HG02970 (cell line): ENCODE results near the gene ATXN1L.
"Not testable (repeated sequence)": the region's sequence is repeated elsewhere in the genome, so short reads cannot be mapped to it uniquely, and the experiment has no call there.

Experiments used
- ATAC-seq: cut with Tn5 transposase; IDR thresholded peaks from one replicate; pipeline ENCODE4 v1.9.1; 2021; ENCODE audit warnings: mild to moderate bottlenecking, moderate library complexity, moderate number of reproducible peaks; ENCODE audit not compliant: unreplicated experiment, low FRiP score

Gene ATXN1L

DNA sequence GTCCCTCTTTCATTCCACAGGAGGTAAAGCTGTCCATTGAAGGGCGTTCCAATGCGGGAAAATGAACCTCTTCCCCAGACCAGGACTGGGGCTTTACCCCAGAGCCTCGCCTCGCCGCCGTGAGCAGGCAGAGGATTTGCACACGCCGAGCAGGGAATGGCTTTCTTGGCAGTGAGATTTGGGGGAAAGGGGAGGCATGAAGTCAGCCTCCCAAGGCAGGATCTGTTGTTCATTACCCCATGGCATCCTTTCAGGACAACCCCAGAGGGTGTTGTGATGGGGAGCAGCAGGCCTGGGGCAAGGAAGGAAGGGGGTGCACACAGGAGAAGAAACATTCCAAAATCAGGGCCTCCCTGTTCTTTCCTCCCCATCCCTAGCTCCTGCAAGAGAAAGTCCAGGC, 6.0 kb downstream of the ATXN1L start:
- ATAC-seq, result no peak

DNA sequence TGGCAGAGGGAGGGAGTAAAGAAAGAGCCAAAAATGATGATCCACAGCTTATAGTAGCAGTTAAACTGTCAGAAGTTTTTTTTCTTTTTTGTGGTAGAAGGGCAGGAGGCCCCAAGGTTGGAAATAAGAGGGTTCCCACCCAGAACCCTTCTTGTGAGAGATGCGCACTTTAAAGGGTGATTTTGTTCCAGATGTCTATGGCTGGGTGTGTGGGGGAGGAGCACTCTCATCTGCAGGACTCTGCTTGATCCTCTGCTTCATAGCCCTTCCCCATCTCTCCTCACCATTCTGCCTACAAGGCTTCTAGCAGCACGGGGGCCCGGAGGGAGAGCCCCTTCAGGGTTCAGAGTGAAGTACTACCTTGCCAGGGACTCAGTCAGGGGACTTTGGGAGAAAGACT, 6.4 kb downstream of the ATXN1L start:
- ATAC-seq, result no peak

DNA sequence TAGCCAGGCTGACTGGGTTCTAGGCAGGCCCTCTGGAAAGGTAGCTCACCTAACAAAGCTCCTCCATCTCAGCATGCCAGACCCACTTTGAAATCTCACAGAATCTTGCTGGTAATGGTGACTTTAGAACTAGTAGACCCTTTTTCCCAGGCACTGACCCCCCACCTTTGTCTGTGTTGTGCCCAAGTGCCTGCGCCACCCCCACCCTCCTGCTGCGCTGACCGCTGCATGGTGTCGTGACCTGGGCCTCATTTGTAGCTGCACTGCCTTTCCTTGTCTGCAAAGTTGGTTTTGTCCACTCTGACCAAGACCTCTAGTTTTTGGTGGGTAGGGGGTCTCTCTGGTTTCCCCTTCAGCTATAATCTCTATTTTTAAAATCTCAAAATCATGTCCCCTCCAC, 6.8 kb downstream of the ATXN1L start:
- ATAC-seq, result no peak

DNA sequence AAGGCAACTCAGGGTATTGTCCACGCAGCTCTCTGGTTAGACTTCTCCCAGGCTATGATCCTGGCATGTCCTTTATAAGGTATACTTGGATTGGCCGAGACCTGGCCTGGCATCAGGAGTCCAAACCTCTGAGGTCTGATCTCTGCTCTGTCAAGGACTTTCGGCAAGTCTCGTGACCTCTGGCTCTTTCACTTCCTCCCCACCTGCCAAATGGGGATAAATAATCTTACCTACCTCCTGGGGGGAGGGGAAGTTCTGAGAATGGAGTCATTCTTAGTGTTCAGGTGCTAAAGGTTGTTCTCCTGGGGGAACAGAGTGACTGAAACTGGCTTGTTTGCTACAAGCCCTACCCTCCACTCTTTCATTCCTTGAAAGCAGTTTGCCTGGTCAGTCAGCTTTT, 7.6 kb downstream of the ATXN1L start:
- no peak for ATAC-seq

DNA sequence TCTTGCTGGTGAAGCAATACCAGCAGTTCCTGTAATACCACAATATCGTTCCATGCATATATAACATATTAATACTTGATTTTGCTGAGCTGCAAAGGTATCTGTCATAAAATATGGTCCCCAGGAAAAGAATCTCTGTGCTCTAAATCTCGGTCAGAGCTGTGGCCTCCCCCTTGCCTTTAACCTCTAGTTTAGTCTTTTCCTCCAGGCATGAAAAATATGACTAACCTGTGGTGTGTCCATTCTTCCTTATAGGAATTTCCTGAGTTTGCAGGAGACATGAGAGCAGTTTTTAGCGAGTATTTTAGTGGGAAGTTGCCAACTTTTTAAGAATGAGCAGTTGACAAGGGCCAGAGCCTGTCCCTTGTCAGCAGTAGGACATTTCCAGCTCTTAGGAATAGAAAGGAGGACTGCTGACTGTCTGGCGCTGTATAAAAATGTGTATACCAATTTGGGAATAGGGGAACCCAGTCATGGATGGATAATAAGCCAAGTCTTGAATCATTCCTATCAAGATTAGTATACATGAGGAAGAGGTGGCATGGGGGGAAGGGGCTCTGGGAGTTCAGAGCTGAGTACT, 8.7 kb downstream of the ATXN1L start:
- ATAC-seq, result no peak

DNA sequence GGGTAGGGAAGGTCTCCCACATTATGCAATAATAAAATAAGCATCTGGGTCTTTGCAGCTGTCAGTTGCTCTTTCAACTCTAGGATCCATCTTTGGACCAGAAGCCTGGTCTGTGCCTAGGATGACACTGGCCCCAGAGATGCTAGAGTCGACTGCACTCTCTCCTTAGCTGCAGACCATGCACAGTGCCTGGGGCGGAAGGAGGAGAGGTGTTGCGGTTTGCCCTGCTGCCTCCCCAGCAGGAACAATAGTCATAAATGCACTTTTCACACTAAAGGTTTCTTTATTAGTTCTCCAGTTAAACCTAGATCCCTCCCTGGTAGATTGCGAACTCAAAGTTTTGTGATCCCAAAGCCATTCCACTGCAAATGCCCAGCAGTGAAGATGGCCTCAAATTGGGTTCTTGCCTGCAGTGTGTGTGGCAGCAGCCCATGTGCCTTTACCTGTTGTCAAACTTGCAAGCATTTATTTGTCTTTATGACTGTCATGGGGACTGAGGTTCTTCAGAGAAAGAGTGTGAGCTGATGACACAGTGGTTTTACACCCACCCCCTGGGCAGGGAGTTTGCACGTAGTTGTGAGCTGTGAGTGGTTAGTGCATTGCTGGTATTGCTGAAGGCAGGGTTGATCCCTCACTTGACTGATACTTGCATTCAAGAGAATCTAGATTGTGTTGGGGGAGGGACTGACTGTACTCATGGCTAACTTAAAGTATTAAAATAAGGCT, 10.3 kb downstream of the ATXN1L start:
- ATAC-seq, result no peak

DNA sequence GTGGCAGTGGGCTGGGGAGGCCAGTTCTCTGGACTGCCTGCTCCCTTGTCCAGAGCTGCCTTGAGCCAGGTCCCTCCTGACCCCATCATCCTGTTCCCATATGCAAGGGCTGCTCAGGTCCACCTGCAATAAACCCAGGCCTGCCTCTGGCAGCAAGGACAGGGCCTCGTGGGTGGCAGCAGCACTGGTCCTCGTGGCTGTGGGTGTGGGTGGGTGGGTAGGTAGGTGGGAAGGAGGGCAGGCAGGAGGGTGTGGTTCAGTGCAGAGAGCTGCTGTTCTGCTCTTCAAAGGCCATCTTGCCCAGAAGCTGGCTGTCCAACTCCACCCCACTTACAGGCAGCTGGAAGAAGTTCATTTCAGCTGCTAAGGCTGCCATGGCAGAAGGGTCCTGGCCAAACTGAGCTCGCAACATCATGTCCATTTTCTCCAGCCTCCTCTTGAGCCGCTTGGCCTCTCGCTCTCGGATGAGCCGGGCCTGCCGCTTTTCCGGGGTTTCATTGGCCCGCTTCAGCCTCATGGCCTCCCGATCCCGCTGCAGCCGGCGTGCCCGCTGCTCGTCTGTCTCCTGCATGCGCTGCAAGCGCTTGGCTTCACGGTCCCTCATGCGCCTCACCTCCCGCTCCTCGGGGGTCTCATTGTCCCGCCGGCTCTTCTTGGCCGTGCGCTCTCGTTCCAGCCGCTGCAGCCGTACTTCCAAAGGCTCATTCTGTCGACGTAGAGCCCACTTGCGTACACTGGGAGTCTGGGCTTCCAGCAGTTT, 14.2 kb downstream of the ATXN1L start:
- ATAC-seq, result no peak

DNA sequence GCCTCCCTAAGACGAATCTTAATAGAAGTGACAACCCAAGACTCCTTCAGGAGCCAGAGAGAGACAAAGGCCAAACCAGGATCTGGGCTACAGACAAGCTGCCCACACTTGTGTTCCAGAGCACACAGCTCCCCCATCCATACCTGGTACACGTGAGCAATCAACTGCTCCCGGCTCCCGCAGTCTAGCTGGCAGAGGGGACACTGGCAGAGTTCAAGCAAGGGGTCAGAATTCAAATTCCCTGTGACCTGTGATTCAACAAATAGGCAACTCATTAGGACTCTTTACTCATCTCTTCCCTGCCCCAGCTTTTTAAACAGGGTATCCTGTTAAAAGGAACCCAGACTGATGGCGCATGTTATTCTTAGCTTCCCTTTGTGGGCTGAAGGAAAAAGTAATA, 18.2 kb downstream of the ATXN1L start:
- ATAC-seq, result no peak

DNA sequence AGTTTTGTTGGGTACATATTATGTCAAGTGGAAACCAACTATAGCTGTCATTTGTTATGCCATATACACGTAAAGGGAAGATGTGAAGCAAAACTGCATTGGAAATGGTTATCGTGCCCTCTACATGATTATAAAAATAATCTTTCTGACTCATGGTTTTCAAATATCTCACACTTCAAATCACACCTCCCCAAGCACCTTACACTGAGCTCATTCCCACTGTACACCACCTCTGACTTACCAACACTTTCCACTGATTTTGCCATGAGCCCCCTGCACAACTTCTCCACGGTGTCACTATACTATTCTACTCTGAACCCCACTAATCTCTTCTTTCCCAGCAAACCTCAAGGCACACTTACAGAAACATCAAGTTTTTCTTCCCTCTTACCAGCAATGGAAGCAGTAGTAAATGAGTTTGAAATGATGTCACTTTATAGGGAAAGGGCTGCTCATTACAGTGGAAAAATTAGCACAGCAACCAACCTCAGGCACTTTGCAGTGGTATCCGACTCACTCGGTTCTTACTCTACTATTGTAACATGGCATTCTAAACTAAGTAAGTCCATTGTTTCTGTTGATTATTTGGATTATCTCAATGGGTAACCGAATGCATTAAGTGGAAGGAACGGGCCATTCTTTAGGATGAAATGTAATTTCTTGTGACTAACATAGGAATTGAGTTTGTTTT, 19.5 kb downstream of the ATXN1L start:
- ATAC-seq, result no peak

DNA sequence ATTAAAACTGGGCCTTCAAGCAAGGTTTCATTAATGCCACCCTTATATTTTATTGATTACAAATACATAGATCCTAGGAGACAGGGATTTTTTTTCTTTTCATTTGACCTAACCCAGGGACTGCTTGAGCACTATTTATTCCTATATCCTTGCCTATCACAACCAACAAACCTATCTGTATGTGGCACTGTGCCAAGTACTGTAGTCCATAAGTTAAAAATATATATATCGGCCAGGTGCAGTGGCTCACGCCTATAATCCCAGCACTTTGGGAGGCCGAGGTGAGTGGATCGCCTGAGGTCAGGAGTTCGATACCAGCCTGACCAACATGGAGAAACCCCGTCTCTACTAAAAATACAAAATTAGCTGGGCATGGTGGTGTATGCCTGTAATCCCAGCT, 21.4 kb downstream of the ATXN1L start:
- not testable (repeated sequence) for ATAC-seq

DNA sequence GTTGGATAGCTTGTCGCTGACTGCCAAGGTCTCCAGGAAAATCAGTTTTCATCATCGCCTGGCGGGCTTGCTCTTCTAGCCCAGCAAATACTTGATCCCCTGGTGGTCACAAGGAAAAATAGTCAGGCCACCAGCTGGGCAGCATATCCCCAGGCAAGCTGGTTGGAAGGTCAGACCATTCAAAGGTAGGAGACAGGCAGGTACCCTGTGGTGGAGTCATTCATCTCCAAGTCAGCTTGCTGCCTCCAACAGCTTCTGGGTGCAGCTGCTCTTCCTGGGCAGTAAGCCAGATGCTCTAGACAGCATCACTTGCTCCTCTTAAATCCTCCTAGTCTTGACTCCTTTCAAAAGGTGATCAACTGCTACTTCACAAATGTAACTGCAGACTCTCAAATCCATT, 22.2 kb downstream of the ATXN1L start:
- no peak for ATAC-seq

DNA sequence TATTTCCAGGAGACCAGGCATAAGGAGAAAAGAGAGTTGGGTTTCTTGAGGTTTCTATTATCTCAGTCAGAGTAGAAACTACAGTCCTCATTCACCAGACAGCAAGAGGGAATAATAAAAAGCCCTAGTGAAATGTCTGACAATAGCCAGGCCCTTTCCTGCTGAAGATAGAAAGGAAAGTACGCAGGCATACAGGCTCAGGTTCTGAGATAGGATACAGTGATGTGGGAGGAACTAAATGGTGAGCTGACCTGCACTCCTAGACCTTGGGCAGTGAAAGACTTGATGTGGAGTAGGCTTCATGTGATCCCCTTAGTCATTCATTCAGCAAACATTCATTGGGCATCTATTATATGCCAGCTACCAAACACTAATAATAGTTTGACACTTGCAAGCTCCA, 23.3 kb downstream of the ATXN1L start:
- no peak for ATAC-seq

DNA sequence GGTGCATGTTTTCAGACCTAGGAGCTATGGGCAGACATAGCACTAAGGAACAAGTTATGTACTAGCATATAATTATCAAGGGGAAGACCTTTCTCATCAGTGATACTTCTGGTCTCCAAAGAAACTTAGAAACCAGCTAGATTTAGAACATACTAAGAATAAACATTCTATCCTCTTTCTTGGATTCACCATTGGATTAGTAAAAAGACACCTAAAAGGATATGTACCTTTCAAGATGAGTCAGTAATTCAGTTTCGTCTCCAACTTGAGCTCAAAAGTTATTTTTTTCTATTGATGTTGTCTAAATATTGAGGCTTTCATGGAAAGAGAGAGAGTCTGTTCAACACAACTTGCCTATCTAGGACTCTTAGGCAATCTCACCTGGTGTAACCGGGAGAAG, 25.0 kb downstream of the ATXN1L start:
- no peak for ATAC-seq

DNA sequence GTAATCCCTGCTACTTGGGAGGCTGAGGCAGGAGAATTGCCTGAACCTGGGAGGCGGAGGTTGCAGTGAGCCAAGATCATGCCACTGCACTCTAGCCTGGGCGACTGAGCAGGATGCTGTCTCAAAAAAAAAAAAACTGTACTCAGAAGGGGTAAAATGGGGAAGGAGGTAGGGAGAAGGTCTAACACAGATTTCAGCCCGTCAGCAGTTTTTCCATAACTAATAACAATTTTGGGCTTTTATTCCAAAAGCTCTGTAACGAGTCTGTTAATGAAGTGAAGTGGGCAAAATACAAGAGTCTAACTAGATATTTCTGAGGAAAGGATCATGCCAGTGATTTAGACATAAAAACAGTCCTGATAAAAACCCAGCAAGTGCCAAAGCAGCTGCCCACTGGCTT, 27.4 kb downstream of the ATXN1L start:
- ATAC-seq, result no peak

DNA sequence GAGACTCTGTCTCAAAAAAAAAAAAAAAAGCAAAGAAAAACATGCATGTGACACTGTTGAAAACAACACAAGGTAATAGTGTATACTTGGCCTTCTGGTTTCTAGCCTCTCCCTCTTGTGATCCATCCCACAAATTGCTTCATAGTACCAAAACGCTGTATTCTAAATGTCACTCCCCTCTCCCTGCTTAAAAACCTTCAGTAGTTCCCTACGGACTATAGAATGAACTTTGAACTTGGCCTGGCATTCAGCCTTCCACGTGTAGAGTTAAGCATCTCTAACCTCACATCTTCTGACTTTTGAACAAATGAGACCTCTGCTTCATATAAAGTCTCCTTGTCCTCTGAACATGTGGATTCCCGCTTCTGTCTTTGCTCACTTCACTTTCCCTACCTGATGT, 33.1 kb downstream of the ATXN1L start:
- ATAC-seq, result no peak

DNA sequence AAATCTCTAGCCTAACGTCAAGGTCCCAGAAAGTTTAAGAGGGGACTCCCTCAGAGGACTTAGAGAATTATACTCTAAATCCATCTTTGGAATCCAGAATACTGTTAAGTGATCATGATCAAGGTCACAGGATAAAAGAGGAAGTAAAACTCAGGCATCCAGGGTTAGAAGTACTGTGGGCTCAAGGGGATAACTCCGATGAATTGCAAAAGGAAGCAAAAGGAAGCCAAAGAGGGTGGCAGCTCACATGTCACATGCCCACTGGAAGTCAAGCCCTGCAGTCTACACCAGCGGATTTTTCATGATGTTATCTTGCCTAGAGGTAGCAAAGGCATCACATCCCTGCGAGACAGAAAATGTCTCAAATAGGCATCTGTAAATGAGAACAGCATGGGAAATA, 34.4 kb downstream of the ATXN1L start:
- no peak for ATAC-seq

DNA sequence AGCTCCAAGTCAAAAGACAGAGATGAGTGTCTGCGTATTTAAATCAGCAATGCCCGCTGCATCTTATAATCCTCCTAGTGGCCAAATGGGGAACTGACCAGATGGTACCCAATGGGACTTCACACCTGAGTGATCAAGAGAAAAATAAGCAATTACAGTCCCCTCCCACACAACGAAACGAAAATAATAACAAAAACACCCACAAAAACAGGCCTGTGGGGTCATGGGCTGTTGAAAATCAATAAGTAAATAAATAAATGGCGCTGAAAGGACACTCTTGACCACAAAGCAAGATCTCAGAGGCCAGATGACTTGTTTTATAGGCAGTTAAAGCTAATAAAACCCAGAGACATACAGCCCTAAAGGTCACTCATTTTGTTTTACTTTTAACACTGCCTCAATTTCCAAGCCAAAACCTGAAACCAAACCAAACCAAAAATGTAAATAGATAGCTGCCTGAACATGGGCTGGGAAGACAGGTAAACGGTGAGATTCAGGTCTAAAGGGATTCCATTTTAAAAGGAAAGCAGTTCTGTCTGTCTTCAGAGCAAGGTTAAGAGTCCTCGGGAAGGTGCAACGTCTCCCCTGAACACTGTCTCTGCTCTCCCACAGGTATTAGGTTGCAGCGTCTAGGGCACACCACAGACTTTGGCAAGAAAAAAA, 36.9 kb downstream of the ATXN1L start:
- ATAC-seq, result no peak

DNA sequence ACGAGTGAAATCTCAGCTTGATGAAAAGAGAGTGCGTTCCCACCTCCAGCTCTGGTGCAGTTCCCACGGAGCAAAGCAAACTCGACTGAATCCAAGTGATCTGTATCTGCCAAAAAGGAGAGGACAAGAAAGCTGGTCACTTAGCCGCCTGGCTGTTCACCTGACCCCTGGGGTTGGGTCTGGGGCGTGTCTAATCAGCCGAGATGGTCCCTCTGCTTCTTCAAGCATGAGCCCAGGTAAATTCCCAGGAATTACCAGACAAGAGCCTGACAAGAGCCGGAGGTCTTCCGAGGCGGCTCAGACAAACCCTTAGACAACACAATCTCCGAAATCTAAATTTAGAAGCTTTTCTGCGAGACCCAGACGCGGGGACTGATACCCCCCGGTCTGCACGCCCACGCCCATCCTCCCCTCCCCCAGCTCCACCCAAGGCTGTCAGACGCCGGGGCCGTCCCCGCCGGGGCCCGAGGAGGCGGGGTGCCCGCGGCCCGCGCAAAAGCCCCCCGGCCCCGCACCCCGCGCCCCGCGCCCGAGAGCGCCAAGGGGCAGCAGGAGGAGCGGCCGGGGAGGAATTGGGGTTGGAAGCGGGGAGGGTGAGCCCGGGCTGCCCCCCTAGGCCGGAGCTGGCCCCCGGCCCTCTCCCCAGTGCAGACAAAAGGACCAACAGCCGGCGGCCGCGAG, 37.5 kb downstream of the ATXN1L start:
- ATAC-seq, result peak; percentile 47

DNA sequence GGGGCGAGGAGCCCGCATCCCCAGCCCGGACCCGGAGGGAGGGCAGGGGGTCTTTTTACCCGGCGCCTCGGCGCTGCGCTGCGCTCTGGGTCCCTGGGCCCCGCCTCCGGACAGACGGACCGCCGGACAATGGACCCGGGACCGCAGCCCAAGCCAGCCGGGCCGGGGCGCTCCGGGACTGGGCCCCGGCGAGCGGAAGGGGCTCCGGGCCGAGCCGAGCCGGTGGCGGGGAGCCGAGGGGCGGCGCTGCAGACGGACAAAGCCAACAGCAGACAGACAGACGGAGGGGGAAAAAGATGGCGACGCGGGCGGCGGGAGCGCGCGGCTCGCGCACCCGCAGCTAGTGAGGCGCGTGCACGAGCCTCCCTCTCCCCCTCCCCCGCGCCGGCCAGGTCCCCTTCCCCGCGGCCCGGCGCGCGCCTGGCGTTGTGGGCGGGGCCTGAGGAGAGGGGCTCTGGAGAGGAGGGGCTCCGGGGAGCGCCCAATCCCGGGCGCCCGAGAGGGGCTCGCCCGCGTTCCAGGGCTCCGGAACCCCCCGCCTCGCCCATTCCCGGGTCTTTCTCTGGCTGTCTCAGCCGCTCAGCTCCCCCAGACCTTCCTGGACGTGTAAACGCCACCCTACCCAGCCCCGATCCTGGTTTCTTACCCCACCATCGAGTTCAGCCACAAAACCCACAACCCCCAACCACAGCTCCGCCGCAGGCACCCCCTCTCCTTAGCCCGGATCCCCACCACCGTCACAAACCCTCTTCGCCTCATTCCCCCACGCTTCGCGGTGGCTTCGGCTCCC, 38.3 kb downstream of the ATXN1L start, which contains the start of gene ZNF821:
Gene ZNF821 (minus strand): TSS at position 334 of the 790 bp plus-strand sequence. CDS start 4,236 bp downstream, outside the sequence.
- ATAC-seq, result peak; percentile 66
